SK-N-SH treated with all-trans-retinoic acid at 6 μM for 48 hours (cell line): ENCODE measurements around the gene PARPBP.

Experiments used
- ARNTL ChIP-seq: fragments of 450-650 bp; formaldehyde crosslinking; IDR thresholded peaks from 2 replicates; pipeline ENCODE4 v1.5.0; 2020; ENCODE audit warnings: low read depth, mild to moderate bottlenecking, moderate library complexity, borderline replicate concordance
- OSR1 ChIP-seq: fragments of 250-450 bp; sonication (Bioruptor Pico); IDR thresholded peaks from 2 replicates; pipeline ENCODE4 v1.8.0; 2022; ENCODE audit warnings: moderate library complexity, mild to moderate bottlenecking, inconsistent platforms
- PPARA ChIP-seq: fragments of 250-450 bp; sonication (Bioruptor Pico); IDR thresholded peaks from 2 replicates; pipeline ENCODE4 v1.5.0; 2020; ENCODE audit warnings: mild to moderate bottlenecking, borderline replicate concordance
- SNAI2 ChIP-seq: fragments of 250-450 bp; sonication (Bioruptor Pico); IDR thresholded peaks from 2 replicates; pipeline ENCODE4 v1.5.0; 2020; ENCODE audit warnings: mild to moderate bottlenecking, moderate library complexity
- TCF4 ChIP-seq: fragments of 250-450 bp; sonication (Bioruptor Pico); IDR thresholded peaks from 2 replicates; pipeline ENCODE4 v1.8.0; 2021; ENCODE audit warnings: mild to moderate bottlenecking, moderate library complexity, borderline replicate concordance
- ZFP3 ChIP-seq: fragments of 250-450 bp; sonication (Bioruptor Pico); IDR thresholded peaks from 2 replicates; pipeline ENCODE4 v1.5.0; 2020; ENCODE audit warnings: mild to moderate bottlenecking, moderate library complexity
- ZFP30 ChIP-seq: fragments of 450-650 bp; formaldehyde crosslinking; IDR thresholded peaks from 2 replicates; pipeline ENCODE4 v1.5.0; 2022; ENCODE audit warnings: mild to moderate bottlenecking, moderate library complexity
- ZNF70 ChIP-seq: fragments of 450-650 bp; formaldehyde crosslinking; IDR thresholded peaks from 2 replicates; pipeline ENCODE4 v1.5.0; 2020; ENCODE audit warnings: mild to moderate bottlenecking, moderate library complexity
- ZNF8 ChIP-seq: fragments of 450-650 bp; formaldehyde crosslinking; IDR thresholded peaks from 2 replicates; pipeline ENCODE4 v1.5.0; 2020; ENCODE audit warnings: mild to moderate bottlenecking, moderate library complexity
- TF ChIP-seq, protein P1 (sequence below): fragments of 250-450 bp; sonication (Bioruptor Pico); IDR thresholded peaks from 2 replicates; pipeline ENCODE4 v1.5.0; 2020; ENCODE audit warnings: mild to moderate bottlenecking, moderate library complexity
- TF ChIP-seq, protein P2 (sequence below): fragments of 250-450 bp; sonication (Bioruptor Pico); IDR thresholded peaks from 2 replicates; pipeline ENCODE4 v1.8.0; 2020; ENCODE audit warnings: mild to moderate bottlenecking, moderate library complexity, borderline replicate concordance
- TF ChIP-seq, protein P3 (sequence below): fragments of 250-450 bp; sonication (Bioruptor Pico); IDR thresholded peaks from 2 replicates; pipeline ENCODE4 v1.5.1; 2020; ENCODE audit warnings: low read depth, mild to moderate bottlenecking, moderate library complexity

DNA sequence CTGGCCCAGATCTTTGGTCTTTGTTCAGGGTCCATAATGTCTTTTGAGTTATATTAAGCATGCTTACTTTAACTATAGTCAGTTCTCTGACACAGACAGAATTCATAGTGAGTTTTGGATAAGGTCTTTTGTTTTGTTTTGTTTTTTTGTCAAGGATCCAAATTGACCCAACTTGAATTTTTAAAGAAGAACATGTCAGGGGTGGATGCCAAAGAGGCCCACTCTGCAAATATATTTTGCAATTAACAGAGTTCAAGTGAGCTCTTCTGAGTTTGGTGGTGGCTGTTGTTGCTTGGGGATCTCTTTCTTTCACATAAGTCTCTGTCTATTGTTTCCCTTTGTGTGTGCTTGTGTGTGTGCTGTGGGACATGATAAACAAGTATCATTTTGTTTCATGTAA is 112.1 kb downstream of the PARPBP start:
- TF ChIP-seq, protein P1, sequence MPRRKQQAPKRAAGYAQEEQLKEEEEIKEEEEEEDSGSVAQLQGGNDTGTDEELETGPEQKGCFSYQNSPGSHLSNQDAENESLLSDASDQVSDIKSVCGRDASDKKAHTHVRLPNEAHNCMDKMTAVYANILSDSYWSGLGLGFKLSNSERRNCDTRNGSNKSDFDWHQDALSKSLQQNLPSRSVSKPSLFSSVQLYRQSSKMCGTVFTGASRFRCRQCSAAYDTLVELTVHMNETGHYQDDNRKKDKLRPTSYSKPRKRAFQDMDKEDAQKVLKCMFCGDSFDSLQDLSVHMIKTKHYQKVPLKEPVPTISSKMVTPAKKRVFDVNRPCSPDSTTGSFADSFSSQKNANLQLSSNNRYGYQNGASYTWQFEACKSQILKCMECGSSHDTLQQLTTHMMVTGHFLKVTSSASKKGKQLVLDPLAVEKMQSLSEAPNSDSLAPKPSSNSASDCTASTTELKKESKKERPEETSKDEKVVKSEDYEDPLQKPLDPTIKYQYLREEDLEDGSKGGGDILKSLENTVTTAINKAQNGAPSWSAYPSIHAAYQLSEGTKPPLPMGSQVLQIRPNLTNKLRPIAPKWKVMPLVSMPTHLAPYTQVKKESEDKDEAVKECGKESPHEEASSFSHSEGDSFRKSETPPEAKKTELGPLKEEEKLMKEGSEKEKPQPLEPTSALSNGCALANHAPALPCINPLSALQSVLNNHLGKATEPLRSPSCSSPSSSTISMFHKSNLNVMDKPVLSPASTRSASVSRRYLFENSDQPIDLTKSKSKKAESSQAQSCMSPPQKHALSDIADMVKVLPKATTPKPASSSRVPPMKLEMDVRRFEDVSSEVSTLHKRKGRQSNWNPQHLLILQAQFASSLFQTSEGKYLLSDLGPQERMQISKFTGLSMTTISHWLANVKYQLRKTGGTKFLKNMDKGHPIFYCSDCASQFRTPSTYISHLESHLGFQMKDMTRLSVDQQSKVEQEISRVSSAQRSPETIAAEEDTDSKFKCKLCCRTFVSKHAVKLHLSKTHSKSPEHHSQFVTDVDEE (CRISPR knock-in tag) = no peak
- TF ChIP-seq ZNF8 (CRISPR knock-in tag) = no peak
- TF ChIP-seq, protein P2, sequence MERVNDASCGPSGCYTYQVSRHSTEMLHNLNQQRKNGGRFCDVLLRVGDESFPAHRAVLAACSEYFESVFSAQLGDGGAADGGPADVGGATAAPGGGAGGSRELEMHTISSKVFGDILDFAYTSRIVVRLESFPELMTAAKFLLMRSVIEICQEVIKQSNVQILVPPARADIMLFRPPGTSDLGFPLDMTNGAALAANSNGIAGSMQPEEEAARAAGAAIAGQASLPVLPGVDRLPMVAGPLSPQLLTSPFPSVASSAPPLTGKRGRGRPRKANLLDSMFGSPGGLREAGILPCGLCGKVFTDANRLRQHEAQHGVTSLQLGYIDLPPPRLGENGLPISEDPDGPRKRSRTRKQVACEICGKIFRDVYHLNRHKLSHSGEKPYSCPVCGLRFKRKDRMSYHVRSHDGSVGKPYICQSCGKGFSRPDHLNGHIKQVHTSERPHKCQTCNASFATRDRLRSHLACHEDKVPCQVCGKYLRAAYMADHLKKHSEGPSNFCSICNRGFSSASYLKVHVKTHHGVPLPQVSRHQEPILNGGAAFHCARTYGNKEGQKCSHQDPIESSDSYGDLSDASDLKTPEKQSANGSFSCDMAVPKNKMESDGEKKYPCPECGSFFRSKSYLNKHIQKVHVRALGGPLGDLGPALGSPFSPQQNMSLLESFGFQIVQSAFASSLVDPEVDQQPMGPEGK (CRISPR knock-in tag) = no peak
- no peak for TF ChIP-seq TCF4 (CRISPR knock-in tag)
- TF ChIP-seq ZFP30 (CRISPR knock-in tag) = no peak
- TF ChIP-seq, protein P3, sequence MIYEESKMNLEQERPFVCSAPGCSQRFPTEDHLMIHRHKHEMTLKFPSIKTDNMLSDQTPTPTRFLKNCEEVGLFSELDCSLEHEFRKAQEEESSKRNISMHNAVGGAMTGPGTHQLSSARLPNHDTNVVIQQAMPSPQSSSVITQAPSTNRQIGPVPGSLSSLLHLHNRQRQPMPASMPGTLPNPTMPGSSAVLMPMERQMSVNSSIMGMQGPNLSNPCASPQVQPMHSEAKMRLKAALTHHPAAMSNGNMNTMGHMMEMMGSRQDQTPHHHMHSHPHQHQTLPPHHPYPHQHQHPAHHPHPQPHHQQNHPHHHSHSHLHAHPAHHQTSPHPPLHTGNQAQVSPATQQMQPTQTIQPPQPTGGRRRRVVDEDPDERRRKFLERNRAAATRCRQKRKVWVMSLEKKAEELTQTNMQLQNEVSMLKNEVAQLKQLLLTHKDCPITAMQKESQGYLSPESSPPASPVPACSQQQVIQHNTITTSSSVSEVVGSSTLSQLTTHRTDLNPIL (CRISPR knock-in tag) = no peak
- TF ChIP-seq ARNTL = no peak
- TF ChIP-seq OSR1 (CRISPR knock-in tag) = no peak
- TF ChIP-seq SNAI2 = no peak
- TF ChIP-seq ZFP3 (CRISPR knock-in tag) = no peak
- TF ChIP-seq ZNF70 (CRISPR knock-in tag) = no peak
- no peak for TF ChIP-seq PPARA (CRISPR knock-in tag)
